B cell (primary cell): ENCODE data around the gene ADGRV1. TPM values are rescaled to one million over a fixed set of nuclear protein-coding genes. Genes with fewer than 3 reads are reported as not detected.

Experiments
- ATAC-seq: fragments of 200-7000 bp; cut with Tn5 transposase; one replicate; pipeline ENCODE4 v1.10.0; 2021; ENCODE audit warnings: low read depth, mild to moderate bottlenecking, moderate number of reproducible peaks, moderate library complexity
- CTCF ChIA-PET: fragments of 350-600 bp; sonication (Branson Sonifier 250); formaldehyde crosslinking; loops from one replicate; lab custom pipeline; 2021; ENCODE audit warnings: antibody characterized with exemption, inconsistent platforms; lab: Charles Lee
- POLR2A ChIA-PET: fragments of 350-600 bp; sonication (Branson Sonifier 250); formaldehyde crosslinking; loops from one replicate; lab custom pipeline; 2021; ENCODE audit warnings: antibody characterized with exemption; lab: Charles Lee
- DNase-seq: peaks from one replicate; pipeline ENCODE4 v3.0.0; 2013
- H2AFZ ChIP-seq: 2 replicates; pipeline ENCODE4 v1.6.1; 2012; ENCODE audit warnings: mild to moderate bottlenecking, low read depth, low read length; ENCODE audit not compliant: insufficient read depth, poor library complexity, severe bottlenecking
- H3K27ac ChIP-seq, 2 donors: 1 replicate in 1 of 2; 2 replicates in 1 of 2; pipeline ENCODE4 v1.5.1; 2012 to 2013; ENCODE audit warnings: low read length in 2 of 2, mild to moderate bottlenecking in 2 of 2, moderate library complexity in 1 of 2
- H3K27me3 ChIP-seq, 4 experiments: fragments of 200-600 bp in 1 of 4; sonication (generic) in 1 of 4; replicated peaks in 1 of 4; 1 replicate in 2 of 4; 2 replicates in 2 of 4; pipeline versions ENCODE4 v1.6.1 to v1.7.0; 2013 to 2016; ENCODE audit warnings: low read length in 3 of 4, mild to moderate bottlenecking in 2 of 4, mixed read lengths in 1 of 4, moderate library complexity in 1 of 4; ENCODE audit not compliant: insufficient read depth in 4 of 4, control insufficient read depth in 3 of 4; ENCODE audit errors: control extremely low read depth in 1 of 4
- H3K36me3 ChIP-seq, 2 experiments: replicated peaks in 1 of 2; 1 replicate in 1 of 2; 2 replicates in 1 of 2; pipeline versions ENCODE4 v1.6.1 to v1.7.1; 2013; ENCODE audit warnings: low read length in 1 of 2; ENCODE audit not compliant: insufficient read depth in 2 of 2, control insufficient read depth in 1 of 2; ENCODE audit errors: control extremely low read depth in 1 of 2, extremely low read depth in 1 of 2
- H3K4me1 ChIP-seq, 2 donors: fragments of 200-600 bp in 1 of 2; sonication (generic) in 1 of 2; 1 replicate in 1 of 2; 2 replicates in 1 of 2; pipeline versions ENCODE4 v1.5.1 to v1.6.1; 2013 to 2017; ENCODE audit warnings: low read length in 2 of 2; ENCODE audit not compliant: control insufficient read depth in 2 of 2, insufficient read depth in 2 of 2
- H3K4me2 ChIP-seq: replicated peaks from 2 replicates; pipeline ENCODE3; 2012; ENCODE audit warnings: mild to moderate bottlenecking, low read depth, low read length; ENCODE audit not compliant: poor library complexity, severe bottlenecking
- H3K4me3 ChIP-seq, 5 experiments: fragments of 200-600 bp in 1 of 5; sonication (generic) in 1 of 5; 1 replicate in 3 of 5; 2 replicates in 2 of 5; pipeline versions ENCODE4 v1.5.1 to v1.7.0; 2011 to 2016; ENCODE audit warnings: low read length in 4 of 5, mild to moderate bottlenecking in 4 of 5, low read depth in 2 of 5, control low read depth in 1 of 5, moderate library complexity in 1 of 5; ENCODE audit not compliant: insufficient read depth in 1 of 5; ENCODE audit errors: control extremely low read depth in 1 of 5, extremely low read depth in 1 of 5
- H3K79me2 ChIP-seq: fragments of 200-600 bp; sonication (generic); one replicate; pipeline ENCODE4 v1.6.0; 2016; ENCODE audit warnings: low read length; ENCODE audit not compliant: control insufficient read depth, insufficient read depth
- H3K9ac ChIP-seq: fragments of 200-600 bp; sonication (generic); 2 replicates; pipeline ENCODE4 v1.6.1; 2017; ENCODE audit warnings: mild to moderate bottlenecking, low read length, moderate library complexity
- H3K9me3 ChIP-seq, 3 donors: one replicate each; pipeline versions ENCODE4 v1.6.1 to v1.7.1; 2013; ENCODE audit warnings: low read length in 2 of 3; ENCODE audit not compliant: control insufficient read depth in 2 of 3, insufficient read depth in 1 of 3; ENCODE audit errors: control extremely low read depth in 1 of 3
- H4K20me1 ChIP-seq: 2 replicates; pipeline ENCODE4 v1.6.0; 2012; ENCODE audit warnings: mild to moderate bottlenecking, low read length; ENCODE audit not compliant: insufficient read depth, control insufficient read depth, poor library complexity, severe bottlenecking
- H3K27ac Mint-ChIP-seq: one replicate; pipeline ENCODE4 v1.8.0; 2021; ENCODE audit warnings: mixed read lengths
- H3K27me3 Mint-ChIP-seq: one replicate; pipeline ENCODE4 v1.8.0; 2021; ENCODE audit warnings: mixed read lengths
- H3K4me1 Mint-ChIP-seq: one replicate; pipeline ENCODE4 v1.8.0; 2021; ENCODE audit warnings: mixed read lengths
- H3K4me3 Mint-ChIP-seq: one replicate; pipeline ENCODE4 v1.8.0; 2021; ENCODE audit warnings: mixed read lengths
- H3K9me3 Mint-ChIP-seq: one replicate; pipeline ENCODE4 v1.8.0; 2022; ENCODE audit warnings: mixed read lengths; ENCODE audit not compliant: insufficient read depth
- EZH2 ChIP-seq: IDR thresholded peaks from 2 replicates; pipeline ENCODE4 v1.6.1; 2012; ENCODE audit warnings: borderline replicate concordance, low read depth, mild to moderate bottlenecking, moderate library complexity, low read length; ENCODE audit not compliant: insufficient read depth, poor library complexity, severe bottlenecking
- WGBS: methylation state at CpG from one replicate; pipeline ENCODE4 v1.1.5; 2013; ENCODE audit warnings: missing lambda C conversion rate; ENCODE audit not compliant: insufficient coverage; 5-methylcytosine and 5-hydroxymethylcytosine counted together
- intact Hi-C: fragments of 100-400 bp; cut with micrococcal nuclease; formaldehyde crosslinking; loops from one replicate; pipeline ENCODE4 v1.10.0; 2022
- polyA plus RNA-seq: library from polyadenylated mRNA; depleted of rRNA; stranded (reverse); fragments of >200 nt; gene quantifications from 2 replicates; pipeline ENCODE4 v1.2.3, GENCODE V29; 2012
- total RNA-seq, 2 donors: library from RNA; stranded (reverse); fragments of 120-200 nt in 1 of 2; gene quantifications; 1 replicate in 1 of 2; 2 replicates in 1 of 2; pipeline versions ENCODE4 v1.2.3 to v1.2.4, GENCODE V29; 2013 to 2022
- TF ChIP-seq, protein P1 (sequence below): fragments of 200-600 bp; IDR thresholded peaks from one replicate; pipeline ENCODE4 v1.8.0; 2022; ENCODE audit warnings: antibody characterized with exemption, mild to moderate bottlenecking

ADGRV1 gene
- total and polyA plus RNA-seq, 2 donors (not counting 1 experiment from before 2014, with no cell fraction given): 0.07 TPM; not detected in 1

DNA sequence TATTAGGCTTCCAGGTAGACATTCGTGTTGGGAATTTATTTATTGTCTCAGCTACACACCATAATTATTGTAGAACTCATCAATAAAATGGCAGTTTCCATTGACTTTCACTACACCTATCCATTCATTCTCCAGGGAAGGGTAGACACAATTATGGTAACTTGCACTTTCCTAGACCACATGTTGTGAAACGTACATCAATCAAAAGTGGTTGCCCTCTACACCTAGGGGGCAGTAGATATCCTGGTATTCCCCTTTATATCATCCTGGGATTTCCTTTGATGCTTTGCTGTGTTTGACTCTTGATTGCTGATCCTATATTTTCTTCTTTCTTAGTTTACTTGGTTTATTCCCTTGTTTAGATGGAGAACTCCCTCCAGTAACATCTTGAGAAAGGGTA, 47.9 kb downstream of the ADGRV1 start:
- CTCF ChIA-PET: no interaction called here
- no peak overlapping the region for H3K4me3 ChIP-seq
- Mint-ChIP-seq H3K4me1 (no peaks in the 10 kb centered on the region), H3K27me3 (peaks cover 18% of the 10 kb centered on the region), H3K27ac (no peak overlapping the region), H3K4me3 (no peak overlapping the region), H3K9me3 (no peaks in the 10 kb centered on the region)
- ATAC-seq (no peak), DNase-seq (no peak)
- intact Hi-C loops: no loop called here
- no peak overlapping the region for H3K4me2 ChIP-seq
- no peak overlapping the region for H2AFZ ChIP-seq
- no peaks in the 10 kb centered on the region for H3K4me1 ChIP-seq
- H3K27me3 ChIP-seq: no peaks in the 10 kb centered on the region
- WGBS: no CpG with 5 or more reads among the region's 2 CpGs
- no peaks in the 10 kb centered on the region for H3K9me3 ChIP-seq
- no peaks in the 10 kb centered on the region for H4K20me1 ChIP-seq
- no peak overlapping the region for H3K9ac ChIP-seq
- no peaks in the 10 kb centered on the region for H3K79me2 ChIP-seq
- H3K36me3 ChIP-seq: no peaks in the 10 kb centered on the region
- TF ChIP-seq EZH2: no peak
- TF ChIP-seq, protein P1, sequence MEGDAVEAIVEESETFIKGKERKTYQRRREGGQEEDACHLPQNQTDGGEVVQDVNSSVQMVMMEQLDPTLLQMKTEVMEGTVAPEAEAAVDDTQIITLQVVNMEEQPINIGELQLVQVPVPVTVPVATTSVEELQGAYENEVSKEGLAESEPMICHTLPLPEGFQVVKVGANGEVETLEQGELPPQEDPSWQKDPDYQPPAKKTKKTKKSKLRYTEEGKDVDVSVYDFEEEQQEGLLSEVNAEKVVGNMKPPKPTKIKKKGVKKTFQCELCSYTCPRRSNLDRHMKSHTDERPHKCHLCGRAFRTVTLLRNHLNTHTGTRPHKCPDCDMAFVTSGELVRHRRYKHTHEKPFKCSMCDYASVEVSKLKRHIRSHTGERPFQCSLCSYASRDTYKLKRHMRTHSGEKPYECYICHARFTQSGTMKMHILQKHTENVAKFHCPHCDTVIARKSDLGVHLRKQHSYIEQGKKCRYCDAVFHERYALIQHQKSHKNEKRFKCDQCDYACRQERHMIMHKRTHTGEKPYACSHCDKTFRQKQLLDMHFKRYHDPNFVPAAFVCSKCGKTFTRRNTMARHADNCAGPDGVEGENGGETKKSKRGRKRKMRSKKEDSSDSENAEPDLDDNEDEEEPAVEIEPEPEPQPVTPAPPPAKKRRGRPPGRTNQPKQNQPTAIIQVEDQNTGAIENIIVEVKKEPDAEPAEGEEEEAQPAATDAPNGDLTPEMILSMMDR: no peak
- no peak overlapping the region for H3K27ac ChIP-seq
- POLR2A ChIA-PET: no interaction called here

DNA sequence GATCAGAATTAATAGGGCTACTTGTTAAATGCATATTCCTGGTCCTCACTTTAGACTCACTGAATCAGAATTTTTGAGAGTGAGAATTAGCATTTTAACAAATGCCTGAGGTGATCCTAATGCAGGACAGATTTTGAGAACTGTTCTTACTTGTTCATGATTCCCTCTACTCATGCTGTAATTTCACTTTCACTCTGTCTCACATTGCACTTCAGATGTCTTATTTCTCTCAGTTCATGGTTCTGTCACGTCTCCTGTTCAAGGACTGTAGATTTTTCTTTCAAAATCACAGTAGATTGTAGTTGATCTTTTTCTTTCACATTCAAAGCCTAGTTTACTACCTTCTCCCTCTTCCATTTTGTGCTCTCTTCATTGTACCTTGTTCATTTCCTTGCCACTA, 54.3 kb downstream of the ADGRV1 start:
- Histone ChIP-seq H3K9me3 (no peaks in the 10 kb centered on the region), H4K20me1 (no peaks in the 10 kb centered on the region), H3K4me1 (no peaks in the 10 kb centered on the region), H3K9ac (no peak overlapping the region), H2AFZ (no peak overlapping the region), H3K36me3 (no peaks in the 10 kb centered on the region), H3K27me3 (no peaks in the 10 kb centered on the region), H3K27ac (no peak overlapping the region), H3K79me2 (no peaks in the 10 kb centered on the region), H3K4me3 (no peak overlapping the region), H3K4me2 (no peak overlapping the region)
- intact Hi-C loops: no loop called here
- ChIA-PET POLR2A (no interaction called here), CTCF (no interaction called here)
- Mint-ChIP-seq H3K9me3 (no peaks in the 10 kb centered on the region), H3K27ac (no peak overlapping the region), H3K4me1 (no peaks in the 10 kb centered on the region), H3K27me3 (peaks cover 3% of the 10 kb centered on the region), H3K4me3 (no peak overlapping the region)
- ATAC-seq (no peak), DNase-seq (no peak)
- no peak for TF ChIP-seq EZH2
- TF ChIP-seq, protein P1: no peak
- WGBS: no CpG with 5 or more reads among the region's 1 CpG
